HG02763 (cell line): ENCODE measurements around the gene CNTN3.

Experiments
- ATAC-seq: cut with Tn5 transposase; IDR thresholded peaks from one replicate; pipeline ENCODE4 v1.9.1; 2021; ENCODE audit warnings: mild to moderate bottlenecking, moderate library complexity; ENCODE audit not compliant: unreplicated experiment

The CNTN3 gene

GRCh38 chr3:74611206-74611605, 3.3 kb downstream of the CNTN3 start:
- ATAC-seq = no peak

- no peak for ATAC-seq
Measured at GRCh38 chr3:74607803-74608202, 6.7 kb downstream of the CNTN3 start.

- no peak for ATAC-seq
Measured at GRCh38 chr3:74606996-74607395, 7.5 kb downstream of the CNTN3 start.

- ATAC-seq = no peak
Measured at GRCh38 chr3:74605437-74605836, 9.0 kb downstream of the CNTN3 start.

- no peak for ATAC-seq
Measured at GRCh38 chr3:74603292-74603691, 11.2 kb downstream of the CNTN3 start.

- no peak for ATAC-seq
Measured at GRCh38 chr3:74602471-74602870, 12.0 kb downstream of the CNTN3 start.

- no peak for ATAC-seq
Measured at GRCh38 chr3:74601793-74602192, 12.7 kb downstream of the CNTN3 start.

GRCh38 chr3:74599564-74599963, 14.9 kb downstream of the CNTN3 start:
- ATAC-seq = no peak

- ATAC-seq = no peak
Measured at GRCh38 chr3:74593152-74593551, 21.3 kb downstream of the CNTN3 start.

GRCh38 chr3:74592359-74592758, 22.1 kb downstream of the CNTN3 start:
- no peak for ATAC-seq

- no peak for ATAC-seq
Measured at GRCh38 chr3:74591946-74592345, 22.5 kb downstream of the CNTN3 start.

GRCh38 chr3:74591342-74591741, 23.1 kb downstream of the CNTN3 start:
- ATAC-seq = no peak

- ATAC-seq = no peak
Measured at GRCh38 chr3:74590620-74591262, 23.7 kb downstream of the CNTN3 start.

GRCh38 chr3:74584782-74585181, 29.7 kb downstream of the CNTN3 start:
- no peak for ATAC-seq

GRCh38 chr3:74582982-74583381, 31.5 kb downstream of the CNTN3 start:
- no peak for ATAC-seq

- no peak for ATAC-seq
Measured at GRCh38 chr3:74575857-74576256, 38.6 kb downstream of the CNTN3 start.

GRCh38 chr3:74571118-74571517, 43.3 kb downstream of the CNTN3 start:
- ATAC-seq = no peak
